ENCODE measurements around the gene CACNA2D3. TPM values are rescaled to one million over a fixed set of nuclear protein-coding genes. Genes with fewer than 3 reads are reported as not detected.

Gene CACNA2D3
- total RNA-seq, 1 donor from 2014 or later = 17.2 TPM

GRCh38 chr3:54294214-54294613 is 171.9 kb downstream of the CACNA2D3 start:
- no peak for DNase-seq (ENCODE audit: extremely low spot score in 2 of 2)
- no peak overlapping the region for H3K27ac ChIP-seq
- H3K9me3 ChIP-seq = no peaks in the 10 kb centered on the region
- intact Hi-C loops (cut with DNase I) = no loop called here
- H3K4me1 ChIP-seq = no peaks in the 10 kb centered on the region
- no peak overlapping the region for H3K4me3 ChIP-seq
- H3K36me3 ChIP-seq = no peaks in the 10 kb centered on the region
- TF ChIP-seq POLR2A (IDR thresholded peaks at IDR 0.05) (no peak), POLR2AphosphoS5 (IDR thresholded peaks at IDR 0.05; ENCODE audit: insufficient read depth in 1 of 2, low read depth in 1 of 2) (no peak), CTCF (IDR thresholded peaks at IDR 0.05) (no peak)
- H3K27me3 ChIP-seq = no peaks in the 10 kb centered on the region

DNA sequence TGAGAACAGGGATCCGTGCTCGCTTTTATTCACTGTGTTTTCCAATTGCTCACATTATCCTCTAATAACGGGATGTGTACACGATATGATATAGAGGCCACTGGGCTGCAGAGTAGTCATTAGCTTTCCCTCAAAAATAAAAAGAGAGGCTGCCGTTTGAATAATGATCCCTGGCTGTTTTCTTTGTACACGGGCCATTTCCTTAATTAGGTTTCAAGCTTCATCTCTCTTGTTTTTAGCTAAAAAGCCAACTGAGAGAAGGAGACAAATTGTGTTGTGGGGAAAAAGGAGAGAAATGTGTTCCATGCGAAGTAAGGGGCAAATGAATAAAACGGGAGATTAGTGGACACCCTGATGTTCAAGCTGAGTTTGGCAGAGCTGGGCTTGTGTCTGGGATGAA is 174.2 kb downstream of the CACNA2D3 start:
- H3K4me1 ChIP-seq = no peaks in the 10 kb centered on the region
- no peak overlapping the region for H3K27ac ChIP-seq
- DNase-seq (ENCODE audit: extremely low spot score in 2 of 2) = no peak
- no peak overlapping the region for H3K4me3 ChIP-seq
- no peaks in the 10 kb centered on the region for H3K27me3 ChIP-seq
- no peaks in the 10 kb centered on the region for H3K9me3 ChIP-seq
- TF ChIP-seq POLR2AphosphoS5 (IDR thresholded peaks at IDR 0.05; ENCODE audit: insufficient read depth in 1 of 2, low read depth in 1 of 2) (no peak), POLR2A (IDR thresholded peaks at IDR 0.05) (no peak), CTCF (IDR thresholded peaks at IDR 0.05) (no peak)
- intact Hi-C loops (cut with DNase I) = no loop called here
- H3K36me3 ChIP-seq = no peaks in the 10 kb centered on the region

DNA sequence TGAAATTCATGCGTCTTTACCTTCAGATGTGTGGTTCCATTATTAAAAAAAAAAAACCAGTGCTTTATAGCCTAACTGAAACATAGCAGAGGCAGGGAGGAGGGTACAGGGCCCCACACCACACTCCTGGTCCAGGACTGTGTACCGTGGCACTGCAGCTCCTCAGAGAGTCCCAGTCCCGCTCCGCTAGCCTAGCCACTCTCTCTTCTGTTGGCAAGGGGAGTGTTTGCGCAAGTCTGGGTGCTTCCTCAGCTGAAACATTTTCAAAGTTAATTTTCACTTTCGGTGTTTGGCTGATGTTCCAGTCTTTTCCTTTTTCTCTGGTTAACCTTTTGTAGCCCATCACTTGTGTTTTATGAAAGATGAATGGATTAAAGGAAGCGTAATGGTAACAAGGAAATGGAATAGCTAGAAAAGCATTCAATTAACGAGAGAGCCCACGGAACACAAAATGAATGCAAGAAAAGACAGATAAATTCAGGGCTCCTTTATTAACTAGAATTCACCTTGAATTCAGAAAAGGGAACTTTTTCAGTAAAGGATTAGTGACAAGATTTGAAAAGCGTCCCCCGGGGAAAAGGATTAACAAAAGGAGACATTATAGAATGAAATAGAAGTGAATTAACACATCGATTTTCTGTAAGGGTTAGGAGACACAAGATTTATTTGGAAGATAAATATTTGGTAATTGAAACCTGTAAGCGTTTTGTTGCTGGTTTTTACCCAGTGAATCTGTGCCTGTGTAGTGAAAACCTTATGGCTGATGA is 177.0 kb downstream of the CACNA2D3 start:
- intact Hi-C loops (cut with DNase I) = no loop called here
- no peak overlapping the region for H3K27ac ChIP-seq
- TF ChIP-seq CTCF (IDR thresholded peaks at IDR 0.05) (no peak), POLR2AphosphoS5 (IDR thresholded peaks at IDR 0.05; ENCODE audit: insufficient read depth in 1 of 2, low read depth in 1 of 2) (no peak)
- no peaks in the 10 kb centered on the region for H3K4me1 ChIP-seq
- no peaks in the 10 kb centered on the region for H3K27me3 ChIP-seq
- H3K9me3 ChIP-seq = no peaks in the 10 kb centered on the region
- no peak overlapping the region for H3K4me3 ChIP-seq
- H3K36me3 ChIP-seq = no peaks in the 10 kb centered on the region
- no peak for DNase-seq (ENCODE audit: extremely low spot score in 2 of 2)

- intact Hi-C loops (cut with DNase I) = loop anchor here (2.0 kb wide), 1 partner anchor 41 kb away; no protein-coding TSS in a partner anchor
- Histone ChIP-seq H3K9me3 (no peaks in the 10 kb centered on the region), H3K36me3 (no peaks in the 10 kb centered on the region), H3K4me1 (no peaks in the 10 kb centered on the region), H3K27me3 (no peaks in the 10 kb centered on the region), H3K27ac (no peak overlapping the region), H3K4me3 (no peak overlapping the region)
- no peak for TF ChIP-seq POLR2AphosphoS5 (IDR thresholded peaks at IDR 0.05; ENCODE audit: insufficient read depth in 1 of 2, low read depth in 1 of 2)
- no peak for TF ChIP-seq CTCF (IDR thresholded peaks at IDR 0.05)
- no peak for TF ChIP-seq POLR2A (IDR thresholded peaks at IDR 0.05)
- DNase-seq (ENCODE audit: extremely low spot score in 2 of 2) = no peak
These were observed 181.4 kb downstream of the CACNA2D3 start for GRCh38 chr3:54303517-54304375.
